Left ventricle myocardium superior (tissue), 1 donor: ENCODE data around the gene LAMTOR5. TPM values are rescaled to one million over a fixed set of nuclear protein-coding genes. Genes with fewer than 3 reads are reported as not detected.
A peak's percentile ranks its signal among the peaks of the same experiment; 100 is the strongest.
"Not testable (repeated sequence)": the region's sequence is repeated elsewhere in the genome, so short reads cannot be mapped to it uniquely, and the experiment has no call there.

Experiments
- ATAC-seq: fragments of 200-7000 bp; cut with Tn5 transposase; one replicate; pipeline ENCODE4 v1.9.1; 2020; ENCODE audit warnings: mild to moderate bottlenecking, moderate library complexity
- DNase-seq: peaks from one replicate; pipeline ENCODE4 v3.0.0-alpha.2; 2020
- intact Hi-C: fragments of 100-400 bp; cut with micrococcal nuclease; formaldehyde crosslinking; loops from one replicate; pipeline ENCODE4 v1.11.0; 2022
- total RNA-seq: library from RNA; stranded (reverse); fragmentation: NEBNext Ultra II Directional; extraction: Animal tissue kit (Norgen Biotek cat#: 25700); gene quantifications from one replicate; pipeline ENCODE4 v1.2.1, GENCODE V29; 2021
- donor health status: DM: no; HTN: yes; CAD: no; lungs with severe emphysema.

Gene LAMTOR5
- total RNA-seq, 1 donor from 2014 or later: 265 TPM

- no peak for DNase-seq
- intact Hi-C loops: no loop called here
- ATAC-seq: no peak
Observed at GRCh38 chr1:110433213-110433612, 25.7 kb upstream of the LAMTOR5 start.

DNA sequence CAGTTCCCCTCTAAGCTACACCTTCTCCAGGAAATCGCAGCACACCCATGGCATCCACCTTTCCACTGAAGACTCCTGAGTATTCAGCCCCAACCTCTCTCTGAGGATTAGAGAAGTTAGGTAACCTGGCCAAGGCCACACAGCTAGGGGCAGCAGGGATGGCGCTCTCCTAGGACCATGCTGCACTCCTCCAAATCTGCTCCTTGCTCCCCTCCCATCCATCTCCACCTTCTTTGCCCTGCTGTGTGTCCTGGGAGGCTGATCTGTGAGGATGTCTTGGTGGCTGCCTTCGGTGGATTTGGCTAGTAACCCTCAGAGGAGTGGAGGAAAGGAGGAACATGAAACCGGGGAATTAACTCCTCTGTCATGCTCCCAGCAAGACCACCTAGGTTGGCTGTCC, 23.4 kb upstream of the LAMTOR5 start:
- DNase-seq (no peak), ATAC-seq (no peak)
- intact Hi-C loops: no loop called here

DNA sequence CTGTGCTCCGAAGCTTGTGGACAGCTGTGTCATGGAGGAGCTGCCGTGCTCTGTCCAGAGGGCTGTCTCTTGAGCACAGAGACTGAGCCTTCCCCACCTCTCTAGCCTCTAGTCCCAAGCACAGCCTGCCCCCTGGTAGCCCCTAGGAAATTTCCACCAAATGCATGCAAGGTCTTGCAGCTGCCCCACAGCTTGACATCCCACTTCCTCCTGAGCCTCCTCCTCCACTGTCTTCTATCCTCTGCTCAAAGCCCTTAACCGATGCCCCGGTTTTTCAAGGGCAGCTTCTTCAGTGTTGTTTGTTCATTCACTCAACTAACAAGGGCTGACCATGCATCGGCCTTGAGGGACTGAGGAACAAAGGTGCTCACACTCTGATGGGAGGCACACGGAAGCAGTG, 22.9 kb upstream of the LAMTOR5 start:
- intact Hi-C loops: no loop called here
- ATAC-seq (no peak), DNase-seq (no peak)

- DNase-seq (no peak), ATAC-seq (no peak)
- intact Hi-C loops: no loop called here
Observed at GRCh38 chr1:110428946-110429345, 21.5 kb upstream of the LAMTOR5 start.

DNA sequence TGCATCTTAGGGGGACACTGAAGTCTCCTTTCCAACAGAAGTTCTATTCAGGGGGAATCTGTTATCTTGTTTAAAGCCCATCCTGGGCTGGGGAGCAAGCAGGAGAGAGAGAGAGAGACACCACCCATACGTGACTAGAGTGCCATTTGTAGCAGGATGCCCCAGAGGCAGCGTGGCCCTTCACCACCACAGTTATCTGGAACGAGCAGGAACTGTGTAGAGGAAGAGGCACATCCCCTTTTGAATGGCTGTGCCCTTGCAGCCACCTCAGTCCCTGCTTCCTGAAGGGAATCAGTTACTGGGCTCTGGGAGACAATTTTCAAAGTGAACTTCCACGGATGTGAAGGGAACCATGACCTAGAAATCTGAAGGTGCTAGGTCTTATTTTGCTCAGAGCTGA, 19.4 kb upstream of the LAMTOR5 start:
- DNase-seq: no peak
- intact Hi-C loops: no loop called here
- no peak for ATAC-seq

DNA sequence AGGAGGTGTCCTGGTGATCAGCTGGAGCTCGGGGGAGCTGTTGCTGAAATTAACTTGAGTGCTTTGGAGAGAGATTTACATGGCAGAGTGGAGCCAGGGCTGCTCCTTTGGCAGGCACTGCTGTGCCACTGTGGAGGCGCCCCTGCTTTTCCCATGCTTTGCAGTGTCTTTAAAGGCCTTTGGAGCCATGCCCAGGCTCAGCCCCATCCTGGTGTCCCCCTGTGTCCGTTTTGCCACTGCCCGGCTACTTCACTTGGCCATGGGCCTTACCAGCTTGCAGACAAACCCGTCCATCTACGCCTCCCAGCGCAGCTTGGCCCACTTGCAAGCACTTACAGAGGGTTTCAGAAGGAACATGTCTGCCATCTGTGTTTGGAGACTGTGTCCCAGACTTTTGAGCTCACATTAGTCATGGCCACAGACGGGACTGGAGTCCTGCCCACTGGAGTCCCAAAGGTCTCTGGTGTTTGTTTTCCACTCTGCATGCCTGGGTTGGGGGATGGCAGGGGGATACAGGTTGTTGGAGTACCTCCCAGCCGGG, 18.2 kb upstream of the LAMTOR5 start:
- DNase-seq (peak; percentile 62), ATAC-seq (peak; percentile 83)
- intact Hi-C loops: no loop called here

DNA sequence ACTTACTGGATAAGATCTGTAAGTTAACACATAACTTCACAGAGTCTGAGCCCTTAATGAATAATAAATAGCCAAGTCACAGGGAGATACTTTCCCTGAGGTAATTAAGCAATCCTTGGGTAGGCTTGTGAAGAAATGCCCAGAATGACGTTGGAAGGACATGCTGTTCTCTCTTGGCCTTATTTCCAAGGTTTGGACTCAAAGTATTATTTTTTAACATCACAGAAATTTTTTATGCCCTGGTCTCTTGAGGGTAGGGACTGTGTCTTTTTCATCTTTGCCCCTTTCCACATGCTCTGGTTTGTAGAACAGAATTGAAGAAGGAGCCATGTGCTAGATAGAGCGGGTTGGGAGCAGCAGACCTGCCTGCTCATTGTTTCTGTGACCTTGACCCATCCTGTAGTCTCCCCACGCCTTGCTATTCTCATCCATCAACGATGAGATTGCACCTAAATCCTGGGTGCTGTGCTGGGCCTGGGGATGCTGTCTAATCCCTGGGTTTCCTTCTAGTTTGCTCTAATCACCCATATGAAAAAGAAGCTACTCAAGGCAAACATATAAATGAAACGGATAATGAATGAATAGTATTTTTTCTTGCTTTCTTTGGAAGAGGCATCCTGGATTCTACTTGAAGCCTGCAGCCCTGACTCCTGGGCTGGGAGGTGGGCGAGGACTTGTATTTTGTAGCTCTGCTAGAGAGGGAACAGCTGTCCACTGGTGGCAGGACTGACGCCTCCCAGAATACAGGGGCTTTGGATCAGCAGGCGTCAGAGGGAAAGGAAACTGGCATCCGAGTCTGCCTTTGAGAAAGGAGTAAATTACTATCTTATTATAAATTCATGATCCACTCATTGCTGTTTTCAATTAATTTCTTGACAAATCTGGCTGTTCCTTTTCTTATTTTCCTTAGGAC, 17.5 kb upstream of the LAMTOR5 start:
- DNase-seq (no peak), ATAC-seq (peak; percentile 56)
- intact Hi-C loops: no loop called here

- intact Hi-C loops: no loop called here
- ATAC-seq (no peak), DNase-seq (no peak)
Observed at GRCh38 chr1:110420874-110421793, 13.6 kb upstream of the LAMTOR5 start.

- ATAC-seq (no peak), DNase-seq (no peak)
- intact Hi-C loops: no loop called here
Observed at GRCh38 chr1:110420023-110420662, 12.6 kb upstream of the LAMTOR5 start.

GRCh38 chr1:110418729-110419128, 11.2 kb upstream of the LAMTOR5 start:
- intact Hi-C loops: no loop called here
- ATAC-seq (no peak), DNase-seq (no peak)

DNA sequence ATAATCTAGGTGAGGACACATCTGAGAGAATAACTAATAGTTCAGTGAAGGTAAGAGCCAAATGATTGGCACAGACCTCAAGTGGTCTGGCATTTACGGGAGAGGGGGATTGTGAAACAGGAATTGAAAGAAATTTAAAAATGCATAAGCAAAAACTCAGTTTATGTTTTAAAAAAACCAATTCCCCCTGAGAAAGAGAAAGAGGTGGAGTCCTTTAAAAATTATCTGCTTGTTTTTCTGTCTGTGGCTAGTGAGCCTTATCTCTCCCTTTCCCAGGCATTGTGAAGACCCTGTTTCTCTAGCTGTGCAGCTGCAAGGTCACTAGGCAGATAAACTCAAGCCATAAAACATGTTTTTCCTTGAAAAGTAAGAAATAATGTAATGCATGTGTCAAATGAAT, 5.6 kb upstream of the LAMTOR5 start:
- ATAC-seq, DNase-seq: not testable (repeated sequence)
- intact Hi-C loops: loop anchor here (5.0 kb wide), 1 partner anchor 49 kb away; no protein-coding TSS in a partner anchor

- intact Hi-C loops: loop anchor here (5.0 kb wide), 1 partner anchor 50 kb away; no protein-coding TSS in a partner anchor
- DNase-seq (peak; percentile 74), ATAC-seq (peak; percentile 62)
Observed at GRCh38 chr1:110412576-110412975, 5.1 kb upstream of the LAMTOR5 start.

DNA sequence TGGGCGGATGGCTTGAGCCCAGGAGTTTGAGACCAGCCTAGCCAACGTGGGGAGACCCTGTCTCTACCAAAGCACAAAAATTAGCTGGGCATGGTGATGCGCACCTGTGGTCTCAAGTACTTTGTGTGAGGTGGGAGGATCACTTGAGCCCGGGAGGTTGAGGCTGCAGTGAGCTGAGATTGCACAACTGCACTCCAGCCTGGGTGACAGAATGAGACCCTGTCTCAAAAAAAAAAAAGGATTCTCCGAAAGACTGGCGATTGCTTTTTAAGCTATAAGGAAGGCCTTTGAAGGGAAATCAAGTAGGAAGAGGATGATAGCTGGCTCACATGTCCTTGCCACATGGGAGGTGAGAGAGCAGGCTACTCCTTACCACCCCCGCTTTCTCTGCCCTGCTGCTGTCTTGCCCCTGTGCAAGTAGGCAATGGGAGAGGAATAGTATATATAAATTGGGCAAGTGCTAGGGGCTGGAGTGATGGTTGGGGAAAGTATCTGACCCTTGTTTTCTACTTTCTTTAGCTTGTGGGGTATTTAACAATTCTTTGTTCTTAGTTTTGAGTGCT, 3.8 kb upstream of the LAMTOR5 start:
- ATAC-seq (no peak), DNase-seq (no peak)
- intact Hi-C loops: loop anchor here (5.0 kb wide), 1 partner anchor 51 kb away; no protein-coding TSS in a partner anchor

GRCh38 chr1:110409316-110409715, 1.8 kb upstream of the LAMTOR5 start:
- intact Hi-C loops: no loop called here
- ATAC-seq (no peak), DNase-seq (no peak)

GRCh38 chr1:110408488-110408887, 994 bp upstream of the LAMTOR5 start:
- intact Hi-C loops: no loop called here
- ATAC-seq: no peak
- no peak for DNase-seq

- DNase-seq, ATAC-seq, intact Hi-C loops: not testable (repeated sequence)
Observed at GRCh38 chr1:110406407-110406806, 1.1 kb downstream of the LAMTOR5 start.

GRCh38 chr1:110404401-110404800, 3.1 kb downstream of the LAMTOR5 start:
- no peak for DNase-seq

DNA sequence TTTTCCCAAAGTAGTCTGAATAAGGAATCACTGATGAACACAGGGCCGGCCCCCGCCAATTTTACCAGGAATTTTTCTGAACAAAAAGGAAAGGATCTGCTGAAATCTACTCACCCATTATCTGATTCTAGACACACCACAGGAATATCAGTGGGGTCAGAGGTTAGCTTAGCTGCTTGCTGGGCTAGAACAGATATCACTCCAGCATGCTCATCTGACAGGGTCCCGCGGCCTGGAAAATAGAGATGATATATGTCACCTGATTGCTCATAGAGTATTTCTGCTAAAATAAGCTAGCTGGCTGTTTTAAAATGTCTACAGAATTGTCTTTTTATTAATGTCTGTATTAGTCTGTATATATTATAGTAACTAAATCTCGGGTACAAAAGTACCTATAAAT, 3.7 kb downstream of the LAMTOR5 start:
- ATAC-seq (no peak), DNase-seq (no peak)
- intact Hi-C loops: no loop called here

More at GRCh38 chr1:110404401-110404800, 3.1 kb downstream of the LAMTOR5 start:
- ATAC-seq: no peak
- intact Hi-C loops: no loop called here
